ENCODE data around the gene LARP1B.

Gene LARP1B

DNA sequence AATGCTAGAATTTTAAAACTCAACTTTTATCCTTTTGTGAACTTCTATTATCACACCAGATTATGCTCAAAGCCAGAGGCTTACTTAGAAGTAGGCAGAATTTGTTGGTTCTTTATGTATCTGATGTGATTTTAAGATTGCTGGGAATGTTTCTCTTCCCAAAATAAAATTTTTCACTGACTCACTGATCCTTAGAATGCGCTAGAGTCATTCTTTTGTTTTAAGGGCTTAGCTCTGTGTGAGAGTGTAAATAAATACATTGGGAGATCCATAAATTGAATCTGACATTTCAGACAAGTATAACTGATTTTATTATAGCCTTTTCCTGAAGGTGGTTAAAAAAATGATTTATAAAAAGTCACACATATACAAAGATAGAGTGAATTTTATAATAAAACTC is 101.3 kb downstream of the LARP1B start:
- Mint-ChIP-seq H3K4me1 (no peaks in the 10 kb centered on the region), H3K27ac (no peak overlapping the region), H3K9me3 (no peaks in the 10 kb centered on the region), H3K27me3 (no peaks in the 10 kb centered on the region), H3K4me3 (no peak overlapping the region)
- no peak for DNase-seq
- ATAC-seq = no peak

DNA sequence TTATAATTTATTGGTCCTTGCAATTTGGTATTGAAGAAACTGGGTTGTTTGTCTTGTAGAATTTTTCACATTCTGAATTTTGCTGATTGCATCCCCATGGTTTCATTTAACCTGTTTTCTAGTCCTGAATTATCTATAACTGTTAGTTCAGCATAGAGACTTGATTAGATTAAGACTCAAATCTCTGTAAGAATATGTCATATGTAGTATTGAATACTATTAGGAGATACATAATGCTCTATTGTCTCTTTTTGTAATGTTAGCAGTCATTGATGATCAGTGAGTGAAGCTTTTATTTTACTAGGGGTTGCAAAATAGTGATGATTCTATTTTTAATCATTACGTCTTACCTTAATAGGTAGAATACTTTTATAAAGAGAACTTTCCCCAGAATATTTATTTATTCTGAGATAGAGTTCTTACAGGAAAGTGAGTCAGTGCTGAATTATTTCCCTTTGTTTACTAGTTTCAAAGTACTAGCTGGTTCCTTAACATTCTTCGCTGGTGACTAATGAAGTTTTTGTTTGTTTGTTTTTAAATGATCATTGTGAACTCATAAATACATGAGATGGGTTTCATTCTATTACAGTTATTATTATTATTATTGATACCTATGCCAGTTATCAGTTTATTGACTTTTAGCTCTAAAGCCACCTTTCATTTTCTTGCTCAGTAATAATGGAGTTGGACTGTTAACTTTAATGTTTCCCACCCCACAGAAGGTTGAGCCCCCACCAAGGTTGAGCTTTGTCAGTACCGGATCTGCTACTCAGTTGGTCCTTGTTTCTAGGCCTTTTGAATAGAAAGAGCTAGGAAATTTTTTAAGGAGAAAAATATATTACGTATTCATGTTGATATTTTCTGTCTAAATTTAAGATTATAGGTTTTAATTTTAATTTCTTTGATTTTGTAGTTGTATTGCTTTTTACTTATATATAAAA is 102.3 kb downstream of the LARP1B start:
- Mint-ChIP-seq H3K9me3 (no peaks in the 10 kb centered on the region), H3K4me1 (no peaks in the 10 kb centered on the region), H3K4me3 (no peak overlapping the region), H3K27ac (no peak overlapping the region), H3K27me3 (no peaks in the 10 kb centered on the region)
- no peak for ATAC-seq
- no peak for DNase-seq

DNA sequence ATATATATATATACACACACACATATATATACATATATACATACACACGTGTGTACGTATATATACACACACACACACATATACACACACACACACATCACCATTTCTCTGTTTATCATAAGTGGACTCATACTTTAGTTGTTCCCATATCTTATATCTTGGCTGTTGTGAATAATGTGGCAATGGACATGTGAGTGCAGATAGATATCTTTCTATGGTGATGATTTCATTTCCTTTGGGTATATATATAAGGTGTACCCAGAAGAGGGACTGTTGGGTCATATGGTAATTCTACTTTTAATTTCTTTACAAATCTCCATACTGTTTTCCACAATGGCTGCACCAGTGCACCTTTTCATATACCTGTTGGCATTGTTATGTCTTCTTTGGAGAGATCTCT is 105.9 kb downstream of the LARP1B start:
- H3K4me1 Mint-ChIP-seq = no peaks in the 10 kb centered on the region
- H3K9me3 Mint-ChIP-seq = no peaks in the 10 kb centered on the region
- H3K4me3 Mint-ChIP-seq = no peak overlapping the region
- no peak overlapping the region for H3K27ac Mint-ChIP-seq
- no peaks in the 10 kb centered on the region for H3K27me3 Mint-ChIP-seq
- DNase-seq (no peak), ATAC-seq (no peak)

DNA sequence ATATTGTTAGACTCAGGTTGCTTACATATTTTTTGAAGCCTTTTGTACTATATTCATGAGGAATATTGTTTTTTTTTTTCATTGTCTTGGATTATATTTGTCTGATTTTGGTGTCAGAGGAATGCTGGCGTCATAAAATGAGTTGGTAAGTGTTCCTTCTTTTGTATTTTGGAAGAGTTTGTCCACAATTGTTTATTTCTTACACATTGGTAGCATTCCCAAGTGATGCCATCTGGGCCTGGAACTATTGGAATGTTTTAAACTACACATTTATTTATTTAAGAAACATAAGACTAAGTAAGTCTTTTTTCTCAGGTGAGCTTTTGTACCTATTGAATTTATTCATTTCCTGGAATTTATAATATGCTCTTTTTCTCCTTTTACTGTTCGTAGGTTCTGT is 107.6 kb downstream of the LARP1B start:
- ATAC-seq = no peak
- Mint-ChIP-seq H3K27me3 (no peaks in the 10 kb centered on the region), H3K9me3 (no peaks in the 10 kb centered on the region), H3K4me1 (no peaks in the 10 kb centered on the region), H3K27ac (no peak overlapping the region), H3K4me3 (no peak overlapping the region)
- no peak for DNase-seq

DNA sequence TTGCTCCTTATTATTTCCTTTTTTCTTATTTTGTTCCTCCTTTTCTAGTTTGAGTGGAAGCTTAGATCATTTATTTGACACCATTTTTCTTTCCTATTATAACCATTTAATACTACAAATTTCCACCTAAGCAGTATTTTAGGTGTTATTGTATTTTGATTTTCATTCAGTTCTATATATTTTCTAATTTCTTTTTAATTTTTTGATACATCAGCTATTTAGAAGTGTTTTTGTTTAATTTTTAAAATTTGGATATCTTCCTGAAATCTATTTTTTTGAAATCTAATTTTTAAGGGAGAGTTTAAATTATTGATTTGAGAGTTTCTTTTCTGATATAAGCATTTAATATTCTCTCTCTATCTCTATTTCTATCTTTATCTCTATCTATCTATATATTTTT is 108.1 kb downstream of the LARP1B start:
- ATAC-seq = no peak
- Mint-ChIP-seq H3K4me1 (no peaks in the 10 kb centered on the region), H3K4me3 (no peak overlapping the region), H3K9me3 (no peaks in the 10 kb centered on the region), H3K27me3 (no peaks in the 10 kb centered on the region), H3K27ac (no peak overlapping the region)
- no peak for DNase-seq

DNA sequence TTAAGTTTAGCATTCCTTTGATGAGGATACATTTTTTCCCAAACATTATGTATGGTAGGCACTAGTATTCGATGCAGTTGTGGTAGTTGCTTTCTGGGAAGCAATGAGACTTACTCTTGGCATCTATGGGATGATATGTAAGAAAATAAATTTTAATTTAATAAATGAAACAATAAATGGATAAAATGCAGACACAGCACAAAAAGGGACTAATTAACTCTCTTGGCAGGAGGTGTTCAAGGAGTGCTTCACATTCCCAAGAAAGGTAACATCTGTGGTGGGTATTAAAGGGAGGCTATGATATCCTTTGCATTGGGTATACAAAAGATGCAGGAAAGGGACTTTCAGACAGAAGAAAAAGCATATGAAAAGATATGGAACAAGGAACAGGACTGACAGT is 115.5 kb downstream of the LARP1B start:
- ATAC-seq (no peak), DNase-seq (no peak)
- no peaks in the 10 kb centered on the region for H3K9me3 Mint-ChIP-seq
- no peaks in the 10 kb centered on the region for H3K27me3 Mint-ChIP-seq
- no peaks in the 10 kb centered on the region for H3K4me1 Mint-ChIP-seq
- peak overlapping the region in 1 of 2 donors; percentile 27 for H3K27ac Mint-ChIP-seq
- no peak overlapping the region for H3K4me3 Mint-ChIP-seq

DNA sequence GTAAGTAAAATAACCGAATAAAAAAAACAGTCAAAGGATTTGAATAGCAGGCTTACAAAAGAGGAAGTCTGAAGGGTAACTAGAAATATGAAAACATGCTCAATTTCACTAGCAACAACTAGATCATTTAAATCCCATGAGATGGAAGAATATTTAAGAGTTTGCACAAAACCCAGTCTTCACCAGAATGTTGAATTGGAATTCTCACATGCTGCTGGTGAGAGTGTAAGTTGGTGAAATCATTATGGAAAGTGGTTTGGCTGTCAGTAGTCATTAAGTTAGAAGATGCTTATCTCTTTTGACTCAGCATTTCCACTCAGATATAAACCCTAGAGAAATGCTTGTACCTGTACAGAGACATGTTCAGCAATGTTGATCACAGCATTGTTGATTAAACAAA is 116.4 kb downstream of the LARP1B start:
- H3K9me3 Mint-ChIP-seq = no peaks in the 10 kb centered on the region
- no peak overlapping the region for H3K4me3 Mint-ChIP-seq
- no peak for DNase-seq
- no peak for ATAC-seq
- H3K27ac Mint-ChIP-seq = no peak overlapping the region
- no peaks in the 10 kb centered on the region for H3K4me1 Mint-ChIP-seq
- H3K27me3 Mint-ChIP-seq = no peaks in the 10 kb centered on the region

DNA sequence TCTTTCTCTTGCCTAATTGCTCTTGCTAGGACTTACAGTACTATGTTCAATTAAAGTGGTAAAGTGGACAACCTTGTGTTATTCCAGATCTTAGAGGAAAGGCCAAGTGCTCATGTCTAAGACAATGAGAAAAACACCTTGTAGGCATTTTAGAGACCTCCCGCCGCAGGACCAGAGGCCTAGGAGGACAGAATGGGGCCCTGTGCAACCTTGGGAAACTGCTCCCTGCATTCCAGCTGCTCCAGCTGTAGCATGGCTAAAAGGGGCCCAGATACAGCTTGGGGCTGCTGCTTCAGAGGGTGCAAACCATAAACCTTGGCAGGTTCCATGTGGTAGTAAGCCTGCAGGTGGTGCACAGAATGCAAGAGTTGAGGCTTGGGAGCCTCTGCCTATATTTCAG is 125.5 kb downstream of the LARP1B start:
- no peak overlapping the region for H3K4me3 Mint-ChIP-seq
- no peak overlapping the region for H3K27ac Mint-ChIP-seq
- DNase-seq = no peak
- no peaks in the 10 kb centered on the region for H3K27me3 Mint-ChIP-seq
- no peak for ATAC-seq
- peaks cover 9% of the 10 kb centered on the region for H3K4me1 Mint-ChIP-seq
- H3K9me3 Mint-ChIP-seq = no peaks in the 10 kb centered on the region

DNA sequence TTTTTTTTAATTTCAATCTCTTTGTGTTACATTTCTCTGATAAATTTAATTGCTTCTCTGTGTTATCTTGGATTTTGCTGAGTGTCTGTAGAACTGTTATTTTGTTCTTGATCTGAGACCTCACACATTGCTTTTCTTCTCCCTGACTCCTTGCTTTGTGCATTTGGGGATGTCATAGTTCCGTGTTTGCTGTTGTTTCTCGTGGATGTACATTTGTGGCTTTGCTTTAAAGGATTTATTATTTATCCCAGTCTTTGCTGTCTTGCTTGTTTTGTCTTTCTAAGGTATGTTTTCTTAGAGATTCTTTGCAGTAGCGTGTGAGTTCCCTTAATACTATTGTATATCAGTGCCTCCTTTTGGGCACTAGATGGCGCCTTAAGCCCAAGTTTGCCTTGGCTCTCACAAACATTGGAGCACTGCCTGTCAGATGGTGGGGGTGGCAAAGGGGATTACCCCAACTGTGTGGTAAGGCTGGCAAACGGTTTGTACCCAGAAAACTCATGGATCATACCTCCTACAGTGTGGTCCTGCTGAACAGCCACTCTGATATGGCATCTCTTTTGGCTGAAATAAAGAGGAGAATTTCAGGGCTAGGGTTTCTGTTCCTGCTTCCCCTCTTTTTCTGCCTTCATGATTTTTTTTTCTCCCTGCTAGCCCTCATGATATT is 130.1 kb downstream of the LARP1B start:
- DNase-seq (peak; percentile 59 to 69), ATAC-seq (peak; percentile 95)
- Mint-ChIP-seq H3K27ac (no peak overlapping the region), H3K9me3 (no peaks in the 10 kb centered on the region), H3K4me1 (peaks cover 10% of the 10 kb centered on the region), H3K4me3 (no peak overlapping the region), H3K27me3 (no peaks in the 10 kb centered on the region)

DNA sequence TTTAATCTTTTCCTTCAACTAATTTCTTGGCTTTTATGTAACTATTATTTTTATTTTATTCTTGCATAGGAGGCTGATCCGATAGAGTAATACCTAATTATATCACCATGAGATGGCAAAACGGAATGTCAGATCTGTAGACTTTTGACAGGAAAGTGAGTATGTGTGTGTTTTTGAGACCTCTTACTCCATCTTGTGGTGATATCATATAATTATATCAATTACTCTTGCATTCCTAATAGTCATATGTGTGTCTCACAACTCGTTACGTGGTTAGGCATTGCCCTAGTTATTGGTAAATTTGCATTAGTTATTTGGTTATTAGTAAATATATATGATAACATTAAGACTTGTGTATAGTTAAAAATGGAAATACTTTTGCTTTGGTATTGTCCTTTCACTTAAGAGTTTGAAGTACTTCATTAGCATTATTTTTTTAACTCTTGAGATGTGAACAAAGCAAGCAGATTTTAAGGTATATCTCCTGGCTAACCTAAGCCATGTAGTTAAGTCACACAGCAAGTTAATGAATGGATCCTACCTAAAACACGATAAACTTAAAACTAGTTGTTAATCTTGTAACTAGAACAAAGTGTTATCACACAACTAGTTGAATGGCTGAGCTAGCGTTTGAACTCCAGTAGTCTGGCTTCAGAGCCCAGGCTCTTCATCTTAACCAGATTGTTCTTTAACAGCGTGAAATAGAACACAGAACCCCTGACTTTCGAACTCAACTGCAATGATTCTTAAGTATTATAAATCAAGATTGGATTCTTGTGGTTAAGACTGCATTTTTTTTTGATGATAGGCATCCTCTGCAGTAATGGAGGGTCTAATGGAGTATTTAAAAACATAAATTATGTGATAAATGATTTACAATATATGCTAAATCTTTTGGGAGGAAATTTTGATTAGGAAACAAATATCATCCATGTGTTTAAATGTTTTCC is 159.4 kb downstream of the LARP1B start:
- DNase-seq = no peak
- Mint-ChIP-seq H3K9me3 (no peaks in the 10 kb centered on the region), H3K27ac (no peak overlapping the region), H3K27me3 (no peaks in the 10 kb centered on the region), H3K4me3 (no peak overlapping the region), H3K4me1 (no peaks in the 10 kb centered on the region)
- no peak for ATAC-seq

DNA sequence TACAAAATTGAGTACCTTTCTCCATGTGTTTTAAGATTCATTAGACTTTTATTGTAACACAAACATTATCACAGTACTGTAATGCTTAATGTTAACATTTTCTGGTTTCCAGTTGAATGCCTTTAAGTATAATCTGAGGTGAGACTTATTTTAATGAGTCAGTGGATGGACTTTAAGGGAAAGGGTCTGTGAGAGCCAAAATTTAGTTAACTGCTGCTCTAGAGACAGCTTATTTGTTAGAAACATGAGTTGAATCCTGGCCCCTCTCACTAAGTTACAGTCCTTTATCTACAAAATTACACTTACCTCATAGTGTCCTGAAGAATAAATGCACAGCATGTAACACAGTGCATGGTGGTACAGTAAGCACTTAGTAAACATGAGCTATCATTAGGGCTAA is 160.5 kb downstream of the LARP1B start:
- no peak for DNase-seq
- Mint-ChIP-seq H3K4me3 (no peak overlapping the region), H3K27me3 (no peaks in the 10 kb centered on the region), H3K27ac (no peak overlapping the region), H3K4me1 (no peaks in the 10 kb centered on the region), H3K9me3 (no peaks in the 10 kb centered on the region)
- no peak for ATAC-seq

DNA sequence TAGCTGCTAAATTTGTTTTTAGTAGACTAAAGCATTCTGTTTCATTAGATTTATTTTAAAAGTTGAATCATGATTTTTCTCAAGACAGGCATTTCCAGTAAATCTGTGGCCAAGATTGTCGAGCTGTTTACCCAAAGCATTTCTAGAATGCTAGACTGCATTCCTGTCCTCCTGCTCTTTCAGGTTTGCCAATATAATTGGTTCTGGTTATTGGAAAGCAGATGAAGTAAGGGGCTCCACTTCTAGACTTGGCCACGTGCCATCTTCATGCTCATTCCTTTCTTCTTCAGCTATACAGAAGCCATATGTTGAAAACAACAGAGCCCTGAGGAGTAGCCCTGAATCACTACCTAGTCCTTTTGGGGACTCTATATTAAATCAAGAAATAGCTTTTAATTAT is 164.0 kb downstream of the LARP1B start:
- no peak overlapping the region for H3K4me3 Mint-ChIP-seq
- DNase-seq = no peak
- ATAC-seq = no peak

DNA sequence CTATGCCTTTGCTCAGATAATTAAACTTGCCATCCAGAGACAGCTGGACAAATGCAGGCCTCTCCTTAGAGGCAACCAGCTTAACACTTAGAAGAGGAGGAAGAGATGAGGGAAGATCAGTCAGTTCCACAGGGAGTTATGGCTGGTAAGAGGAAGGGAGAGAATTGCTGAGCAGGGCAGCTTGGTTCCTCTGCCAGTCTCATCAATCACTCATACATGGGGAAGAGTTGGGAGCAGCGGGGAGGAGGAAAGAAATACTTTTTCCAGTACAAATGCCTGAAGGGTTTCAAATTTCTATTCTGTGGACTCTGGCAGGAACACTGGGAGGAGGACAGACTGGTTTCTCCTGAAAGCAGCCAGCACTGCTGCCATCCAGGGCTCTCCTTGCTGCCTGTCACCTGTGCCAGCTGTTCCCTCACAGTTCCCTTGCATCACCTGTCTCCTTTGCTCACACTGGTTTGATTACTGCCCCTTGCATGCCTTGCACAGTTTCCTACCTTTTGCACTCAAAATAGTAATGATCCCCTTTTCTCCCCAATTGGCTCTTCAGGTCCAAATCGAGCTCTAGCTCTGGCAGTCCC is 167.0 kb downstream of the LARP1B start:
- ATAC-seq (no peak), DNase-seq (no peak)
- Mint-ChIP-seq H3K4me3 (no peak overlapping the region), H3K27ac (no peak overlapping the region), H3K4me1 (no peaks in the 10 kb centered on the region), H3K27me3 (no peaks in the 10 kb centered on the region), H3K9me3 (no peaks in the 10 kb centered on the region)

More for the DNA sequence above, 164.0 kb downstream of the LARP1B start:
- no peaks in the 10 kb centered on the region for H3K9me3 Mint-ChIP-seq
- H3K27ac Mint-ChIP-seq = no peak overlapping the region
- H3K27me3 Mint-ChIP-seq = no peaks in the 10 kb centered on the region
- H3K4me1 Mint-ChIP-seq = no peaks in the 10 kb centered on the region

DNA sequence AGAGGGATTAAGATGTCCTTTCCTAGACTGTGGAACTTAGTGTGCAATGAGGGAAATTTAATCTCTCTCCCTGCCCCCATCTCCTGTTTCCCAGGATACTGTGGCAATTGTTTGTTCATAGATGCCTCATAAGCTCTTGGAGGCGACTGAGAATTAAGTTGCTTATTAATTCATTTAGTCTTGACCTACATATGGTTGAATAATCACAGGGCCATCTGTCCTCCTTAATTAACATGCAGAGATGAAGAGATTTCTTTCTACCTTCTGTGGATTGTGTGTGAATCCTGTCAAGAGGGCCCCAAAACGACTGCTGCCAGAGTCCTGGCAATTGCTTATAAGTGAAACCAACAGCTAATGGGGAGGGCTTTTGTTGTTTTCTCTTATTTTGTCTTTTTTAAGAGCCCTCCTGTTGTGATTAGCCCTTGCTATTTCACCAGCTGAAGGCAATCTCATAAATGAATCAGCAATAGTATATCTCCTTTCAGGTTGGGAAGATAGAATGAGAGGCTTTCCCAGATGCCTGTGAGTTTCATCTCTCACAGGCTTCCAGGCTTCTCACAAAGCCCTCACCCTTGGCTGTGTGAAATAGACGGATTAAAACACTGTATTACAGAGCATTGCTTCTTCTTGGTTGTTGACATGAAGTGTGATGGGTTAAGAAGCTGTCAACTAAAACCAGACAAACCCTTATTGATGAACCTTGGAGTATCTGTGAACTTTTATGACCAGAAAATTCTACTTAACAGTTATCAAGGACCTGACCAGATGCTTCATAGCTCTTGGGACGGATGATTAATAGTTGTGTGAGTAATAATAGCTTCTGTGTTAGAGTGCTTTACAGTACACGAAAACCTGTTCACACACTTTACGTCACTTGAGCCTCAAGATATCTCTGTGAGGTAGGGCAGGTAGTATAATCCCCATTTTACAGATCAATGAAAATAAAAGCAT is 168.0 kb downstream of the LARP1B start:
- H3K9me3 Mint-ChIP-seq = no peaks in the 10 kb centered on the region
- DNase-seq (no peak), ATAC-seq (no peak)
- H3K4me3 Mint-ChIP-seq = no peak overlapping the region
- H3K27me3 Mint-ChIP-seq = no peaks in the 10 kb centered on the region
- H3K27ac Mint-ChIP-seq = no peak overlapping the region
- no peaks in the 10 kb centered on the region for H3K4me1 Mint-ChIP-seq
